NB4 (cell line): ENCODE results near the gene TBC1D21.

ENCODE experiments used
- MYC ChIP-seq: IDR thresholded peaks from 2 replicates; pipeline ENCODE4 v1.6.1; 2011; ENCODE audit warnings: low read depth, low read length
- POLR2A ChIP-seq: IDR thresholded peaks from 2 replicates; pipeline ENCODE4 v1.6.1; 2011; ENCODE audit warnings: mild to moderate bottlenecking; ENCODE audit not compliant: insufficient read length; ENCODE audit errors: extremely low read depth
- TF ChIP-seq, protein P1 (sequence below): IDR thresholded peaks from one replicate; pipeline ENCODE4 v1.5.1; 2012; ENCODE audit warnings: low read depth, low read length
- TF ChIP-seq, protein P2 (sequence below): IDR thresholded peaks from 2 replicates; pipeline ENCODE4 v1.6.1; 2011; ENCODE audit warnings: low read depth, low read length

DNA sequence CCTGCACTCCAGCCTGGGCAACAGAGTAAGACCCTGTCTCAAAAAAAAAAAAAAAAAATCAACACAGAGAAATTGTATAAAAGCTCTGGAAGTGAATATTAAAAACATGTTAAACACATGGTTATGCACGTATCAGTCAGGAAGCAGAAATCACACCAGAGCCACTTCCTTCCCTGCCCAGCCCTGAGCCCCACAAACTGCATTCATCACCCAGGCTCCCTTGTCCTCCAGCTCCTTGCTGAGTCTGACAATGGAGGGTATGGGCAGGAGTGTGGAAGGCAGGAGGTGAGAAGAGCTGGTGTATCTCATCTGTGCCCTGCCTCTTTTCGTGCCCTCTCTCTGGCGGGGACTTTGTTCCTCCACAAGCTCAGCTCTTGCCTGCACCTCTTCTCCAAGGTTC lies 40.8 kb downstream of the TBC1D21 start:
- TF ChIP-seq, protein P1, sequence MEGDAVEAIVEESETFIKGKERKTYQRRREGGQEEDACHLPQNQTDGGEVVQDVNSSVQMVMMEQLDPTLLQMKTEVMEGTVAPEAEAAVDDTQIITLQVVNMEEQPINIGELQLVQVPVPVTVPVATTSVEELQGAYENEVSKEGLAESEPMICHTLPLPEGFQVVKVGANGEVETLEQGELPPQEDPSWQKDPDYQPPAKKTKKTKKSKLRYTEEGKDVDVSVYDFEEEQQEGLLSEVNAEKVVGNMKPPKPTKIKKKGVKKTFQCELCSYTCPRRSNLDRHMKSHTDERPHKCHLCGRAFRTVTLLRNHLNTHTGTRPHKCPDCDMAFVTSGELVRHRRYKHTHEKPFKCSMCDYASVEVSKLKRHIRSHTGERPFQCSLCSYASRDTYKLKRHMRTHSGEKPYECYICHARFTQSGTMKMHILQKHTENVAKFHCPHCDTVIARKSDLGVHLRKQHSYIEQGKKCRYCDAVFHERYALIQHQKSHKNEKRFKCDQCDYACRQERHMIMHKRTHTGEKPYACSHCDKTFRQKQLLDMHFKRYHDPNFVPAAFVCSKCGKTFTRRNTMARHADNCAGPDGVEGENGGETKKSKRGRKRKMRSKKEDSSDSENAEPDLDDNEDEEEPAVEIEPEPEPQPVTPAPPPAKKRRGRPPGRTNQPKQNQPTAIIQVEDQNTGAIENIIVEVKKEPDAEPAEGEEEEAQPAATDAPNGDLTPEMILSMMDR, result no peak
- TF ChIP-seq POLR2A (no peak), MYC (no peak)
- TF ChIP-seq, protein P2, sequence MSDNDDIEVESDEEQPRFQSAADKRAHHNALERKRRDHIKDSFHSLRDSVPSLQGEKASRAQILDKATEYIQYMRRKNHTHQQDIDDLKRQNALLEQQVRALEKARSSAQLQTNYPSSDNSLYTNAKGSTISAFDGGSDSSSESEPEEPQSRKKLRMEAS, result no peak
